ENCODE measurements around the gene FBXL7. TPM values are rescaled to one million over a fixed set of nuclear protein-coding genes. Genes with fewer than 3 reads are reported as not detected.

Gene FBXL7
- total RNA-seq, 4 donors from 2014 or later, result 9.5 to 25.2 (median 16.0) TPM

DNA sequence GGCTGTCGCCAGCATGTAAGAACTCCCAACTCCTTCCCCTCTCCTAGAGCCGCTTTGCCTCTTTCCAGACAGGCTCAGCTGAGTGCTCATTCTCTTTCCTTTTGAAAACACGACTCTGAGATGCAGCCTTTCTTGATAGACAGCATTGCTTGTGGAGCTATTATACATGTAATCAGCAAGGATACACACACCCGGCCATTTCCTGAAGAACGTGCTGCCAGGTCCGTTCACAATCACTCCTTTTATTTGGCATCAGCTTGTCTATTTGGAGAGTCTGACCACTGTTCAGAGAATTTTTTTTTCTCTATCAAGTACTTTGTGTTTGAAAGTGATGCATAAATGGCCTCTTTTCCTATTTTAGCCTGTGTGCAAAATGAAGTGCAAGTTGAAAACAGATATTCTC, 351.0 kb downstream of the FBXL7 start:
- TF ChIP-seq, protein P1, sequence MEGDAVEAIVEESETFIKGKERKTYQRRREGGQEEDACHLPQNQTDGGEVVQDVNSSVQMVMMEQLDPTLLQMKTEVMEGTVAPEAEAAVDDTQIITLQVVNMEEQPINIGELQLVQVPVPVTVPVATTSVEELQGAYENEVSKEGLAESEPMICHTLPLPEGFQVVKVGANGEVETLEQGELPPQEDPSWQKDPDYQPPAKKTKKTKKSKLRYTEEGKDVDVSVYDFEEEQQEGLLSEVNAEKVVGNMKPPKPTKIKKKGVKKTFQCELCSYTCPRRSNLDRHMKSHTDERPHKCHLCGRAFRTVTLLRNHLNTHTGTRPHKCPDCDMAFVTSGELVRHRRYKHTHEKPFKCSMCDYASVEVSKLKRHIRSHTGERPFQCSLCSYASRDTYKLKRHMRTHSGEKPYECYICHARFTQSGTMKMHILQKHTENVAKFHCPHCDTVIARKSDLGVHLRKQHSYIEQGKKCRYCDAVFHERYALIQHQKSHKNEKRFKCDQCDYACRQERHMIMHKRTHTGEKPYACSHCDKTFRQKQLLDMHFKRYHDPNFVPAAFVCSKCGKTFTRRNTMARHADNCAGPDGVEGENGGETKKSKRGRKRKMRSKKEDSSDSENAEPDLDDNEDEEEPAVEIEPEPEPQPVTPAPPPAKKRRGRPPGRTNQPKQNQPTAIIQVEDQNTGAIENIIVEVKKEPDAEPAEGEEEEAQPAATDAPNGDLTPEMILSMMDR (IDR thresholded peaks at IDR 0.05; ENCODE audit: low read depth), result no peak

DNA sequence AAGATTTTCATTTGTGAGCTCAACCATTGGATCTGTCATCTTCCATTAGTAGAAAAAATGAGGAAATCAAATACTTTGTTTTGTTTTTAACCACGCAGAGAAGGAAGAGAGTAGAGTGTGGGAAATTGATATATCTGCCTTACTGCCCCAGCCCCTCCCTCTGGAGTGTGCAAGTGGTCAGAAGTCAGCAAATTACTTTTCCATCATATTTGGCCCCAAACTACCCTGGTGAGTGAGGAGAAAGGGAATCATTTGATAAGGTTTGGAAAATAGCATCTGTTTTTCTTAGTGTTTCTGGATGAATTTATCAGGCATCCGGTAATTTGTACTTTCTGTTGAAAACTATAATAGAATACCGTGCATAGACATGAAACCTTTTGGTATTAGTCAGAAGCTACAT, 352.2 kb downstream of the FBXL7 start:
- TF ChIP-seq, protein P1 (IDR thresholded peaks at IDR 0.05; ENCODE audit: low read depth), result no peak

DNA sequence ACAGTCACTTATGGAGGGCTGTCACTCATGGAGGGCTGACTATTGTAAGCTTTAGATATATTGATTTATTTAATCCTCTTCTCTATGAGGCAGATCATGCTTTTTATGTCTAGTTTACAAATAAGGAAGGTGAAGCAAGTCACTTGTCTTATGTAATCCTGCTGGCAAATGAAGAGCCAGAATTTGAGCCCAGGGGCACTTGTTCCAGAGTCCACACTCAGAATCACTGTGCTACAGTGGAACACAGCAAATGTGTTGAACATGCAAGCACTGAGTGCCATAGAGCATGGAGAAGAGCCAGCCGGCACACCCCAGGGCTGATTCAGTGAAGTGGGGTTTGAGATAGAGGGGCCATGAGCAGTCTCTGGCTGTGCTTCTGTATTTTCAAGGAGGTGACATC, 353.0 kb downstream of the FBXL7 start:
- TF ChIP-seq, protein P1 (IDR thresholded peaks at IDR 0.05; ENCODE audit: low read depth), result no peak

DNA sequence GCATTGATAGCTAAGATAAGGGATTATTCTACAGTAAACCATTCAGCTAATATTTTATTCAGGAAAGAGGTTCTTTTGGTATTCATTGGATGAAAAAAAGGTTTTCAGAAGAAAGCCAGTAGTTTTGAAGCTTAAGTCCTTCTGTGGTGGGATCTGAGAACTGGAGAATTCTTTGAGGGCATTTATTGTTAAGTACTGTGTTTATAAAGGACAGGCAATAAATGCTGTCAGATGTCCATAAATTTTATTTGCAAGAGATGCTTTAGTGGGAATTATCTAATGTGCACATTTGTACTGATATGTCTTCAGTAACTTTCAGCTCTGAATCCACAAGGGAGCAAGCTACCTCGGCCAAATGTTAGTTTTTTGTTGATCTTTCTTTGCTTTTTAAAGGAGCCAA, 358.3 kb downstream of the FBXL7 start:
- TF ChIP-seq, protein P1 (IDR thresholded peaks at IDR 0.05; ENCODE audit: low read depth), result no peak

DNA sequence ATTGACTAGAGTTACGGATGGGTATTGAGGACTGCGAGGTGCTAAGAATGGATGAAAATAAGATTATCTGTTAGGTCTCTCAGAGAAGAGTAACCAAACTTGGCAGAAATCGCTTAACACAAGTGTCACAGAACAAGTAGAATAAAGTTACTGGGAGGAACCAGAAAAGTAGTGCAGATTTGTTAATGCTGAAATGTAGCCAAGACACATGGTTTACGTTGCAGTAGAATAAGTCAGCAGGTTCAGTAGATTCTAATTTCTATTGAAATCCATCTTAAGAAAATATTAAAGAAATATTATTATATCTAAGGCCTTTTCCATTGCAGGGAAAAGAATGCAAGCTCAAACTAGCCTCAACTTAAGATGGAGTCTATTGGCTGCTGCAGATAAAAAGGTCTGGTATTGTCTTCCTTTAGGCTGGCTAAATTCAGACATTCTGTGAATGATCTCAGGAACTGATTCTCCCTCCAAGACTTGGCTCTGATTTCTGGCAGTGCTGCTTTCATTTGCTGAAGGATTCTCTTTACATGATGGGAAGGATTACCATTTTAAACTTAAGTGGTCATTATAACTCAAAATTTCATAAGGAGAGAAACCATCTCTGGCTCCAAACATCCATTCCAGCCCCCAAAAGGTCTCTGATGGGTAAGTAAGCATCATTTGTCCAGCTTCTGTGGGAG, 364.7 kb downstream of the FBXL7 start:
- TF ChIP-seq, protein P1 (IDR thresholded peaks at IDR 0.05; ENCODE audit: low read depth), result no peak

DNA sequence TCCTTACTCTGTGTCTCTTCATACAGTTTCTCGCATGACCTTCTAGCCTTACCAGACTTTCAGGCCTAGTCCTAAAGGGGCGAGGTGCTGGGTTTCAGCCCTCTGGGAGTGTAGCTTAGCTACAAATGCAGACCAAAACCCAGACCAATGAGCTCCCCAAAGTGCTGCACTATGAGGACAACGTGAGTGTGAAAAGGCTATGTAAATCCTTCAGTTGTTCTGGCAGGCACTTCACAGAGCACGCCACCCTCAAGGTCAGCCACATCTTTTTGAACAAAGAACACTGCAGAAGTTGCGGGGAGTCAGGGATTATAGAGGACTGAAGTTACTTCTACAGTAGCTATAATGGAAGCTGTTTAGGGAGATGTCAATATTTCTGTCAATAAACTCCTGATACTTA, 377.9 kb downstream of the FBXL7 start:
- TF ChIP-seq, protein P1 (IDR thresholded peaks at IDR 0.05; ENCODE audit: low read depth), result no peak

DNA sequence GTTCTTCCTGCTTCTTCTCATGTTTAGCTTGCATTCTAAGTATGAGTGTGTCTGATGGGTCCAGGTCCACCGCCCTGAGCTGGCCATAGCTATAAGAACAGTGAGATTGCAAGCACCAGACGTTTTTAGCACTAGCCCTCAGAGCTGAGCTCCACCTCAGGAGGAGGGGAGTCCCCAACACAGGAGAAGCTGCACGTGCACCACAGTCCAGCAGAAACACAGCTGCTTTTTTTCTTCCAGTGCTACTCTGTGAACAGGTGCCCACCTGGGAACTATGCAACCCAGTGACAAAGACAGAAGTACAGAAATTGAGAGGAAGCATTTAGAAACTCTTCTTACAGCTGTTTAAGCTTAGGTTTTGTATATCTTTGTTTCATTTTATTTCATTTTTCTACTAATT, 380.2 kb downstream of the FBXL7 start:
- TF ChIP-seq, protein P1 (IDR thresholded peaks at IDR 0.05; ENCODE audit: low read depth), result no peak

Measured in subcutaneous adipose tissue (tissue), 4 donors.